Liver (tissue), 3 donors: ENCODE data around the gene FAT1.

Experiments
- GABPA ChIP-seq, 2 donors: IDR thresholded peaks in 1 of 2; conservative IDR thresholded peaks in 1 of 2; 2 replicates each; pipeline ENCODE4 v1.6.1; 2016; ENCODE audit warnings: antibody characterized with exemption in 2 of 2, mild to moderate bottlenecking in 1 of 2, moderate library complexity in 1 of 2
- JUND ChIP-seq, 2 donors: IDR thresholded peaks; 2 replicates each; pipeline ENCODE4 v1.6.1; 2016; ENCODE audit warnings: antibody characterized with exemption in 2 of 2
- RAD21 ChIP-seq, 2 donors: IDR thresholded peaks; 2 replicates each; pipeline ENCODE4 v1.6.1; 2016; ENCODE audit warnings: antibody characterized with exemption in 2 of 2, mild to moderate bottlenecking in 2 of 2
- SP1 ChIP-seq: IDR thresholded peaks from 2 replicates; pipeline ENCODE4 v1.6.1; 2018; ENCODE audit warnings: antibody characterized with exemption, mild to moderate bottlenecking
- TAF1 ChIP-seq: conservative IDR thresholded peaks from 2 replicates; pipeline ENCODE4 v1.6.1; 2016; ENCODE audit warnings: antibody characterized with exemption, mild to moderate bottlenecking
- TF ChIP-seq, protein P1 (sequence below): fragments of 150-350 bp; IDR thresholded peaks from 2 replicates; pipeline ENCODE4 v1.5.1; 2017; ENCODE audit warnings: improper control_type of control experiment, low read depth, low read length; ENCODE audit not compliant: missing input control
- TF ChIP-seq, protein P2 (sequence below): IDR thresholded peaks from 2 replicates; pipeline ENCODE4 v1.6.1; 2016; ENCODE audit warnings: antibody characterized with exemption
- TF ChIP-seq, protein P3 (sequence below): IDR thresholded peaks from 2 replicates; pipeline ENCODE4 v1.6.1; 2016; ENCODE audit warnings: antibody characterized with exemption, mild to moderate bottlenecking
- TF ChIP-seq, protein P4 (sequence below): IDR thresholded peaks from 2 replicates; pipeline ENCODE4 v1.6.1; 2016; ENCODE audit warnings: antibody characterized with exemption
- donor health status: healthy.
- donor health status: healthy.

DNA sequence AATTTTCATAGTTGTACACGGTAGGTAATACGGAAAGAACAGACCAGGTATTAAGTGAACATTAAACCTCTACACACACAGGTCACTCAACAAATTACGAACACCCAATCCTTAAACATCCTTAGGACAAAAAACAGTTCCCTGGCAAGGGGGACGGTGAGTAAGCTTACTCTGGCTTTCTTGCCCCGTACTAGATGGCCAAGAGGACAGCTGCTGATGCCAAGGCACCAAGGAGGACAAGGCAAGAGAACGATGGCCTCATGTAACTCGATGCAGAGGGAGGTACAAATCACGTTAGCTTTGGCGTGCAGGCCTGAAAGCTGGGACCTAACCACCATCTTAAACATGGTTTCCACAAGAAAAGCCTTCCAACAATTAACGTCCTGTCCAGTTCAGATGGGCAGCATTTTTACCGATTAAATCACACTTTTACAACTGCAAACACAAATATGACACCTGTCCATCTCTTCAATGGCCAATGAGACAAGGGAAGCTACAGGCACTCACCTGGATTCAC is 23.7 kb downstream of the FAT1 start:
- no peak for TF ChIP-seq SP1
- TF ChIP-seq, protein P1, sequence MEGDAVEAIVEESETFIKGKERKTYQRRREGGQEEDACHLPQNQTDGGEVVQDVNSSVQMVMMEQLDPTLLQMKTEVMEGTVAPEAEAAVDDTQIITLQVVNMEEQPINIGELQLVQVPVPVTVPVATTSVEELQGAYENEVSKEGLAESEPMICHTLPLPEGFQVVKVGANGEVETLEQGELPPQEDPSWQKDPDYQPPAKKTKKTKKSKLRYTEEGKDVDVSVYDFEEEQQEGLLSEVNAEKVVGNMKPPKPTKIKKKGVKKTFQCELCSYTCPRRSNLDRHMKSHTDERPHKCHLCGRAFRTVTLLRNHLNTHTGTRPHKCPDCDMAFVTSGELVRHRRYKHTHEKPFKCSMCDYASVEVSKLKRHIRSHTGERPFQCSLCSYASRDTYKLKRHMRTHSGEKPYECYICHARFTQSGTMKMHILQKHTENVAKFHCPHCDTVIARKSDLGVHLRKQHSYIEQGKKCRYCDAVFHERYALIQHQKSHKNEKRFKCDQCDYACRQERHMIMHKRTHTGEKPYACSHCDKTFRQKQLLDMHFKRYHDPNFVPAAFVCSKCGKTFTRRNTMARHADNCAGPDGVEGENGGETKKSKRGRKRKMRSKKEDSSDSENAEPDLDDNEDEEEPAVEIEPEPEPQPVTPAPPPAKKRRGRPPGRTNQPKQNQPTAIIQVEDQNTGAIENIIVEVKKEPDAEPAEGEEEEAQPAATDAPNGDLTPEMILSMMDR = no peak
- TF ChIP-seq, protein P2, sequence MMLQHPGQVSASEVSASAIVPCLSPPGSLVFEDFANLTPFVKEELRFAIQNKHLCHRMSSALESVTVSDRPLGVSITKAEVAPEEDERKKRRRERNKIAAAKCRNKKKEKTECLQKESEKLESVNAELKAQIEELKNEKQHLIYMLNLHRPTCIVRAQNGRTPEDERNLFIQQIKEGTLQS = no peak
- no peak for TF ChIP-seq RAD21 (IDR thresholded peaks at IDR 0.05)
- TF ChIP-seq TAF1 = no peak
- TF ChIP-seq, protein P3, sequence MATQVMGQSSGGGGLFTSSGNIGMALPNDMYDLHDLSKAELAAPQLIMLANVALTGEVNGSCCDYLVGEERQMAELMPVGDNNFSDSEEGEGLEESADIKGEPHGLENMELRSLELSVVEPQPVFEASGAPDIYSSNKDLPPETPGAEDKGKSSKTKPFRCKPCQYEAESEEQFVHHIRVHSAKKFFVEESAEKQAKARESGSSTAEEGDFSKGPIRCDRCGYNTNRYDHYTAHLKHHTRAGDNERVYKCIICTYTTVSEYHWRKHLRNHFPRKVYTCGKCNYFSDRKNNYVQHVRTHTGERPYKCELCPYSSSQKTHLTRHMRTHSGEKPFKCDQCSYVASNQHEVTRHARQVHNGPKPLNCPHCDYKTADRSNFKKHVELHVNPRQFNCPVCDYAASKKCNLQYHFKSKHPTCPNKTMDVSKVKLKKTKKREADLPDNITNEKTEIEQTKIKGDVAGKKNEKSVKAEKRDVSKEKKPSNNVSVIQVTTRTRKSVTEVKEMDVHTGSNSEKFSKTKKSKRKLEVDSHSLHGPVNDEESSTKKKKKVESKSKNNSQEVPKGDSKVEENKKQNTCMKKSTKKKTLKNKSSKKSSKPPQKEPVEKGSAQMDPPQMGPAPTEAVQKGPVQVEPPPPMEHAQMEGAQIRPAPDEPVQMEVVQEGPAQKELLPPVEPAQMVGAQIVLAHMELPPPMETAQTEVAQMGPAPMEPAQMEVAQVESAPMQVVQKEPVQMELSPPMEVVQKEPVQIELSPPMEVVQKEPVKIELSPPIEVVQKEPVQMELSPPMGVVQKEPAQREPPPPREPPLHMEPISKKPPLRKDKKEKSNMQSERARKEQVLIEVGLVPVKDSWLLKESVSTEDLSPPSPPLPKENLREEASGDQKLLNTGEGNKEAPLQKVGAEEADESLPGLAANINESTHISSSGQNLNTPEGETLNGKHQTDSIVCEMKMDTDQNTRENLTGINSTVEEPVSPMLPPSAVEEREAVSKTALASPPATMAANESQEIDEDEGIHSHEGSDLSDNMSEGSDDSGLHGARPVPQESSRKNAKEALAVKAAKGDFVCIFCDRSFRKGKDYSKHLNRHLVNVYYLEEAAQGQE = no peak
- no peak for TF ChIP-seq JUND (IDR thresholded peaks at IDR 0.05)
- TF ChIP-seq, protein P4, sequence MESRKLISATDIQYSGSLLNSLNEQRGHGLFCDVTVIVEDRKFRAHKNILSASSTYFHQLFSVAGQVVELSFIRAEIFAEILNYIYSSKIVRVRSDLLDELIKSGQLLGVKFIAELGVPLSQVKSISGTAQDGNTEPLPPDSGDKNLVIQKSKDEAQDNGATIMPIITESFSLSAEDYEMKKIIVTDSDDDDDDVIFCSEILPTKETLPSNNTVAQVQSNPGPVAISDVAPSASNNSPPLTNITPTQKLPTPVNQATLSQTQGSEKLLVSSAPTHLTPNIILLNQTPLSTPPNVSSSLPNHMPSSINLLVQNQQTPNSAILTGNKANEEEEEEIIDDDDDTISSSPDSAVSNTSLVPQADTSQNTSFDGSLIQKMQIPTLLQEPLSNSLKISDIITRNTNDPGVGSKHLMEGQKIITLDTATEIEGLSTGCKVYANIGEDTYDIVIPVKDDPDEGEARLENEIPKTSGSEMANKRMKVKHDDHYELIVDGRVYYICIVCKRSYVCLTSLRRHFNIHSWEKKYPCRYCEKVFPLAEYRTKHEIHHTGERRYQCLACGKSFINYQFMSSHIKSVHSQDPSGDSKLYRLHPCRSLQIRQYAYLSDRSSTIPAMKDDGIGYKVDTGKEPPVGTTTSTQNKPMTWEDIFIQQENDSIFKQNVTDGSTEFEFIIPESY = no peak
- no peak for TF ChIP-seq GABPA (IDR thresholded peaks at IDR 0.05 in 1 of 2, conservative IDR thresholded peaks at IDR 0.05 in 1 of 2)
